Measurements from ENCODE around the gene UBE3C. TPM values are rescaled to one million over a fixed set of nuclear protein-coding genes. Genes with fewer than 3 reads are reported as not detected.
"Not testable (repeated sequence)": the region's sequence is repeated elsewhere in the genome, so short reads cannot be mapped to it uniquely, and the experiment has no call there.

Gene UBE3C
- total and polyA plus RNA-seq, 9 of the 15 experiments (the other 6 are each of a cell fraction or from before 2014, with no cell fraction given): 9.6 to 91.7 (median 75.4) TPM

DNA sequence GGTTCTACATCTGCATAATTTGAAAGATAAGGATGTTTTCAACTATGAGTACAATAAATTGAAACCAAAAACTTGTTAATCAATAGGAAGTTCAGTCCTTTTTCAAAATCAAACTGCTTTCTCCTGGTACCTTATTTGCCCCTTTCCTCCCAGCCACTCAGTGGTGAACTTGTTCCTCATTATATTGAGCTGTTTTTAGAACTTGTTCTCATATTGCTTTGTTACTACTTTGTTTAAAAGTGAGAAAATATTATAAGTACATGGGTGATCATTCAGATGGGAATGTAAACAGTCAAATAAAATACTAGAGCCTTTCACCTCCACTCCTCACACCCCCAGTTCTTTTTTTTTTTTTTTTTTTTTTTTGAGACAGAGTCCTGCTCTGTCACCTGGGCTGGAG lies 17.2 kb downstream of the UBE3C start:
- Histone ChIP-seq H3K36me3 (ENCODE audit: control insufficient read depth, insufficient read depth, low read length) (peaks cover 65% of the 10 kb centered on the region), H3K4me2 (ENCODE audit: insufficient read depth, low read length) (no peak overlapping the region), H2AFZ (ENCODE audit: low read depth, low read length) (no peak overlapping the region), H3K4me3 (no peak overlapping the region), H3K9me3 (replicated peaks; ENCODE audit: control insufficient read depth, insufficient read depth, low read depth, low read length) (no peaks in the 10 kb centered on the region), H3K9ac (ENCODE audit: insufficient read depth in 1 of 2, low read depth in 2 of 2, low read length in 2 of 2) (peak overlapping the region in 1 of 2 experiments; percentile 47; a peak in 1 of 4 replicates), H3K4me1 (replicated peaks in 1 of 2; ENCODE audit: control insufficient read depth in 2 of 2, insufficient read depth in 2 of 2, low read length in 2 of 2) (peaks cover 5 to 7% of the 10 kb centered on the region in 2 experiments; a peak in 4 of 5 replicates), H3K27me3 (ENCODE audit: control insufficient read depth in 2 of 2, insufficient read depth in 2 of 2, low read length in 2 of 2) (no peaks in the 10 kb centered on the region), H3K27ac (ENCODE audit: extremely low read depth, low read depth, low read length) (no peak overlapping the region), H4K20me1 (replicated peaks; ENCODE audit: control insufficient read depth, insufficient read depth, low read length) (peaks cover 27% of the 10 kb centered on the region), H3K9me1 (ENCODE audit: control insufficient read depth, insufficient read depth, low read length) (peaks cover 6% of the 10 kb centered on the region), H3K79me2 (ENCODE audit: control insufficient read depth, insufficient read depth, low read length) (peaks cover 99% of the 10 kb centered on the region)
- intact Hi-C loops (cut with micrococcal nuclease) (no loop called here), in situ Hi-C loops (cut with MboI) (no loop called here)
- CTCF ChIA-PET (ENCODE audit: low intra/inter-chr PET ratio): no interaction called here
- no TSS peak for BruUV-seq (replicated peaks)
- FAIRE-seq: no peak
- no peak for ATAC-seq
- POLR2A ChIA-PET: interaction anchor here (1.2 to 3.4 kb wide), 3 partner anchors 9 to 23 kb away, joined by 3 to 19 read pairs (median 4); no protein-coding TSS in a partner anchor
- no peak for DNase-seq (ENCODE audit: extremely low read depth in 1 of 4, low spot score in 3 of 4)
- TF ChIP-seq ZNF75A (CRISPR knock-in tag; IDR thresholded peaks at IDR 0.05): no peak
- TF ChIP-seq SLC30A9 (CRISPR knock-in tag; IDR thresholded peaks at IDR 0.05): no peak
- TF ChIP-seq GTF2E2 (tag; IDR thresholded peaks at IDR 0.05): no peak
- TF ChIP-seq EGR1 (conservative IDR thresholded peaks at IDR 0.05): no peak
- no peak for TF ChIP-seq ARHGAP35 (IDR thresholded peaks at IDR 0.05; ENCODE audit: partially characterized antibody)
- TF ChIP-seq ESRRB (CRISPR knock-in tag; IDR thresholded peaks at IDR 0.05; ENCODE audit: borderline replicate concordance): no peak
- no peak for TF ChIP-seq MEF2D (tag; conservative IDR thresholded peaks at IDR 0.05; ENCODE audit: low read depth)

GRCh38 chr7:157158400-157158799 lies 19.7 kb downstream of the UBE3C start:
- Histone ChIP-seq H3K9me1 (ENCODE audit: control insufficient read depth, insufficient read depth, low read length) (no peaks in the 10 kb centered on the region), H2AFZ (ENCODE audit: low read depth, low read length) (no peak overlapping the region), H3K9ac (ENCODE audit: insufficient read depth in 1 of 2, low read depth in 2 of 2, low read length in 2 of 2) (no peak overlapping the region), H3K27ac (ENCODE audit: extremely low read depth, low read depth, low read length) (no peak overlapping the region), H3K4me2 (ENCODE audit: insufficient read depth, low read length) (no peak overlapping the region), H3K27me3 (ENCODE audit: control insufficient read depth in 2 of 2, insufficient read depth in 2 of 2, low read length in 2 of 2) (no peaks in the 10 kb centered on the region), H3K36me3 (ENCODE audit: control insufficient read depth, insufficient read depth, low read length) (peaks cover 51% of the 10 kb centered on the region), H3K9me3 (replicated peaks; ENCODE audit: control insufficient read depth, insufficient read depth, low read depth, low read length) (no peaks in the 10 kb centered on the region), H3K4me3 (no peak overlapping the region), H4K20me1 (replicated peaks; ENCODE audit: control insufficient read depth, insufficient read depth, low read length) (peaks cover 4% of the 10 kb centered on the region; the same call in 1 of the 2 replicates), H3K79me2 (ENCODE audit: control insufficient read depth, insufficient read depth, low read length) (peaks cover 98% of the 10 kb centered on the region), H3K4me1 (replicated peaks in 1 of 2; ENCODE audit: control insufficient read depth in 2 of 2, insufficient read depth in 2 of 2, low read length in 2 of 2) (peaks cover 2 to 5% of the 10 kb centered on the region in 2 experiments; a peak in 3 of 5 replicates)
- TF ChIP-seq ZNF316 (IDR thresholded peaks at IDR 0.05): peak; percentile 31; the same call in 1 of the 2 replicates
- TF ChIP-seq THRAP3 (IDR thresholded peaks at IDR 0.05; ENCODE audit: borderline replicate concordance): no peak
- FAIRE-seq (no peak), ATAC-seq (peak; percentile 47), DNase-seq (ENCODE audit: extremely low read depth in 1 of 4, low spot score in 3 of 4) (no peak)
- no TSS peak for BruUV-seq (replicated peaks)
- WGBS (ENCODE audit: insufficient coverage, low coverage, missing lambda C conversion rate): 62% methylated on average over 4 of the region's 4 CpGs
- intact Hi-C loops (cut with micrococcal nuclease) (no loop called here), in situ Hi-C loops (cut with MboI) (no loop called here)
- ChIA-PET POLR2A (interaction anchor here (0.7 to 3.4 kb wide), 4 partner anchors 9 to 34 kb away, joined by 3 to 19 read pairs (median 4); no protein-coding TSS in a partner anchor), CTCF (ENCODE audit: low intra/inter-chr PET ratio) (no interaction called here)

DNA sequence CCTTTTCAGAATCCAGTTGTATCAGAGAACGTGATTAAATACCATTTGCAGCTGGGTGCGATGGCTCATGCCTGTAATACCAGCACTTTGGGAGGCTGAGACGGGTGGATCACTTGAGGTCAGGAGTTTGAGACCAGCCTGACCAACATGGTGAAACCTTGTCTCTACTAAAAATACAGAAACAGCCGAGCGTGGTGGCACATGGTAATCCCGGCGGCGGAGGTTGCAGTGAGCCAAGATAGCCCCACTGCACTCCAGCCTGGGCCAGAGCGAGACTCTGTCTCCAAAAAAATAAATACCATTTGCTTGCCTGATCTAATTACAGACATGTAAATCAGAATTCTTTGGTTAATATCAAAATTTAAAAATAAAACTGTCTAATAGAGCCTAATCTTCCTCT lies 20.8 kb downstream of the UBE3C start:
- POLR2A ChIA-PET: interaction anchor here (1.4 kb wide), 1 partner anchor 32 kb away, joined by 3 read pairs; no protein-coding TSS in a partner anchor
- 94% methylated on average over 9 of the region's 9 CpGs for WGBS (ENCODE audit: insufficient coverage, low coverage, missing lambda C conversion rate)
- H3K9ac ChIP-seq (ENCODE audit: insufficient read depth in 1 of 2, low read depth in 2 of 2, low read length in 2 of 2); CTCF ChIA-PET (ENCODE audit: low intra/inter-chr PET ratio); H3K9me3 ChIP-seq (replicated peaks; ENCODE audit: control insufficient read depth, insufficient read depth, low read depth, low read length); H4K20me1 ChIP-seq (replicated peaks; ENCODE audit: control insufficient read depth, insufficient read depth, low read length); H3K27me3 ChIP-seq (ENCODE audit: control insufficient read depth in 2 of 2, insufficient read depth in 2 of 2, low read length in 2 of 2); intact Hi-C loops (cut with micrococcal nuclease); H3K9me1 ChIP-seq (ENCODE audit: control insufficient read depth, insufficient read depth, low read length); H3K27ac ChIP-seq (ENCODE audit: extremely low read depth, low read depth, low read length); H3K4me2 ChIP-seq (ENCODE audit: insufficient read depth, low read length); H3K4me3 ChIP-seq; H2AFZ ChIP-seq (ENCODE audit: low read depth, low read length); ATAC-seq; FAIRE-seq; in situ Hi-C loops (cut with MboI); BruUV-seq (replicated peaks); DNase-seq (ENCODE audit: extremely low read depth in 1 of 4, low spot score in 3 of 4); H3K4me1 ChIP-seq (replicated peaks in 1 of 2; ENCODE audit: control insufficient read depth in 2 of 2, insufficient read depth in 2 of 2, low read length in 2 of 2): not testable (repeated sequence)
- Histone ChIP-seq H3K79me2 (ENCODE audit: control insufficient read depth, insufficient read depth, low read length) (peaks cover 99% of the 10 kb centered on the region), H3K36me3 (ENCODE audit: control insufficient read depth, insufficient read depth, low read length) (peaks cover 53% of the 10 kb centered on the region)

Measured in K562 (cell line).